Stimulated activated CD4-positive, alpha-beta T cell treated with anti-CD3 and anti-CD28 coated beads, Interleukin-2, amount 100 ng/mL, for 48 hours (primary cell): Measurements from ENCODE around the gene CDK18.

Experiments
- DNase-seq, 2 donors: peaks; one replicate each; pipeline ENCODE4 v3.0.0-alpha.2; 2020

The CDK18 gene

GRCh38 chr1:205524794-205525101 lies 20.3 kb downstream of the CDK18 start:
- DNase-seq, result no peak

GRCh38 chr1:205525495-205526285 lies 21.2 kb downstream of the CDK18 start:
- DNase-seq, result no peak

- DNase-seq, result no peak
These were observed 22.0 kb downstream of the CDK18 start for GRCh38 chr1:205526431-205526830.

GRCh38 chr1:205527931-205528330 lies 23.5 kb downstream of the CDK18 start:
- DNase-seq, result no peak

GRCh38 chr1:205528446-205528886 lies 24.0 kb downstream of the CDK18 start:
- DNase-seq, result no peak

GRCh38 chr1:205528887-205529825 lies 24.7 kb downstream of the CDK18 start:
- peak; percentile 88 to 92 for DNase-seq

- no peak for DNase-seq
These were observed 25.6 kb downstream of the CDK18 start for GRCh38 chr1:205530116-205530515.

GRCh38 chr1:205531191-205532025 lies 26.9 kb downstream of the CDK18 start:
- DNase-seq, result no peak

GRCh38 chr1:205532026-205532898 lies 27.8 kb downstream of the CDK18 start:
- DNase-seq, result no peak

- no peak for DNase-seq
These were observed 28.7 kb downstream of the CDK18 start for GRCh38 chr1:205532996-205533735.

GRCh38 chr1:205533748-205534443 lies 29.4 kb downstream of the CDK18 start:
- no peak for DNase-seq

GRCh38 chr1:205534444-205534985 lies 30.0 kb downstream of the CDK18 start:
- no peak for DNase-seq

- no peak for DNase-seq
These were observed 30.6 kb downstream of the CDK18 start for GRCh38 chr1:205535096-205535495.

GRCh38 chr1:205535866-205536758 lies 31.6 kb downstream of the CDK18 start:
- DNase-seq, result no peak

- DNase-seq, result no peak
These were observed 32.4 kb downstream of the CDK18 start for GRCh38 chr1:205536759-205537361.

- no peak for DNase-seq
These were observed 33.0 kb downstream of the CDK18 start for GRCh38 chr1:205537386-205538018.

GRCh38 chr1:205538235-205538840 lies 33.9 kb downstream of the CDK18 start:
- DNase-seq, result no peak
